ENCODE data around the gene RADIL. TPM values are rescaled to one million over a fixed set of nuclear protein-coding genes. Genes with fewer than 3 reads are reported as not detected.
A peak's percentile ranks its signal among the peaks of the same experiment; 100 is the strongest.

RADIL gene
- total and polyA plus RNA-seq, 3 experiments from 2014 or later = 0.04 to 0.20 TPM; not detected in 1

GRCh38 chr7:4834601-4835397 is 48.7 kb downstream of the RADIL start:
- Histone ChIP-seq H3K9me3 (ENCODE audit: low read length) (no peaks in the 10 kb centered on the region), H3K27me3 (ENCODE audit: insufficient read depth, low read length, poor library complexity, severe bottlenecking) (no peaks in the 10 kb centered on the region), H3K4me1 (ENCODE audit: insufficient read depth, low read length) (no peaks in the 10 kb centered on the region), H3K4me3 (ENCODE audit: low read length) (no peak overlapping the region), H3K27ac (ENCODE audit: low read depth, low read length) (no peak overlapping the region), H3K36me3 (ENCODE audit: insufficient read depth, low read length) (no peaks in the 10 kb centered on the region)
- Mint-ChIP-seq H3K4me1 (peaks cover 0 to 6% (median 4%) of the 10 kb centered on the region in 3 donors), H3K4me3 (no peak overlapping the region), H3K36me3 (no peaks in the 10 kb centered on the region), H3K27ac (no peak overlapping the region), H3K9me3 (no peaks in the 10 kb centered on the region), H3K27me3 (no peaks in the 10 kb centered on the region)
- DNase-seq = no peak
- ChIA-PET CTCF (interaction anchor here (1.1 kb wide), 1 partner anchor 616 kb away, joined by 3 read pairs; no protein-coding TSS in a partner anchor), POLR2A (no interaction called here)

- Histone ChIP-seq H3K4me1 (ENCODE audit: insufficient read depth, low read length) (no peaks in the 10 kb centered on the region), H3K27ac (ENCODE audit: low read depth, low read length) (no peak overlapping the region), H3K4me3 (ENCODE audit: low read length) (no peak overlapping the region), H3K9me3 (ENCODE audit: low read length) (no peaks in the 10 kb centered on the region), H3K36me3 (ENCODE audit: insufficient read depth, low read length) (no peaks in the 10 kb centered on the region), H3K27me3 (ENCODE audit: insufficient read depth, low read length, poor library complexity, severe bottlenecking) (no peaks in the 10 kb centered on the region)
- ChIA-PET CTCF (interaction anchor here (1.1 kb wide), 1 partner anchor 617 kb away, joined by 3 read pairs; no protein-coding TSS in a partner anchor), POLR2A (no interaction called here)
- Mint-ChIP-seq H3K4me1 (peaks cover 0 to 6% (median 4%) of the 10 kb centered on the region in 3 donors), H3K36me3 (no peaks in the 10 kb centered on the region), H3K9me3 (no peaks in the 10 kb centered on the region), H3K27me3 (no peaks in the 10 kb centered on the region), H3K4me3 (no peak overlapping the region), H3K27ac (no peak overlapping the region)
- DNase-seq = no peak
Measured at GRCh38 chr7:4833691-4834600, 49.6 kb downstream of the RADIL start.

GRCh38 chr7:4833176-4833575 is 50.3 kb downstream of the RADIL start:
- Mint-ChIP-seq H3K27me3 (peaks cover 0 to 1% of the 10 kb centered on the region in 2 donors), H3K9me3 (no peaks in the 10 kb centered on the region), H3K4me1 (peaks cover 0 to 6% (median 4%) of the 10 kb centered on the region in 3 donors), H3K4me3 (no peak overlapping the region), H3K27ac (no peak overlapping the region), H3K36me3 (no peaks in the 10 kb centered on the region)
- Histone ChIP-seq H3K36me3 (ENCODE audit: insufficient read depth, low read length) (no peaks in the 10 kb centered on the region), H3K27me3 (ENCODE audit: insufficient read depth, low read length, poor library complexity, severe bottlenecking) (no peaks in the 10 kb centered on the region), H3K9me3 (ENCODE audit: low read length) (no peaks in the 10 kb centered on the region), H3K27ac (ENCODE audit: low read depth, low read length) (no peak overlapping the region), H3K4me1 (ENCODE audit: insufficient read depth, low read length) (no peaks in the 10 kb centered on the region), H3K4me3 (ENCODE audit: low read length) (no peak overlapping the region)
- ChIA-PET CTCF (no interaction called here), POLR2A (no interaction called here)
- no peak for DNase-seq

GRCh38 chr7:4832711-4833110 is 50.8 kb downstream of the RADIL start:
- H3K9me3 ChIP-seq (ENCODE audit: low read length) = no peaks in the 10 kb centered on the region
- no peaks in the 10 kb centered on the region for H3K4me1 ChIP-seq (ENCODE audit: insufficient read depth, low read length)
- H3K27ac ChIP-seq (ENCODE audit: low read depth, low read length) = no peak overlapping the region
- no peaks in the 10 kb centered on the region for H3K36me3 Mint-ChIP-seq
- H3K27me3 ChIP-seq (ENCODE audit: insufficient read depth, low read length, poor library complexity, severe bottlenecking) = no peaks in the 10 kb centered on the region
- H3K4me1 Mint-ChIP-seq = peaks cover 0 to 6% (median 4%) of the 10 kb centered on the region in 3 donors
- DNase-seq = no peak
- H3K4me3 ChIP-seq (ENCODE audit: low read length) = no peak overlapping the region
- ChIA-PET POLR2A (no interaction called here), CTCF (interaction anchor here (5.6 kb wide), 1 partner anchor 253 kb away, joined by 27 read pairs; no protein-coding TSS in a partner anchor)
- peaks cover 0 to 1% of the 10 kb centered on the region in 2 donors for H3K27me3 Mint-ChIP-seq
- peak overlapping the region in 1 of 8 donors; percentile 76 for H3K27ac Mint-ChIP-seq
- no peaks in the 10 kb centered on the region for H3K36me3 ChIP-seq (ENCODE audit: insufficient read depth, low read length)
- H3K9me3 Mint-ChIP-seq = no peaks in the 10 kb centered on the region
- H3K4me3 Mint-ChIP-seq = no peak overlapping the region

- Histone ChIP-seq H3K36me3 (ENCODE audit: insufficient read depth, low read length) (no peaks in the 10 kb centered on the region), H3K4me1 (ENCODE audit: insufficient read depth, low read length) (no peaks in the 10 kb centered on the region), H3K27ac (ENCODE audit: low read depth, low read length) (no peak overlapping the region), H3K27me3 (ENCODE audit: insufficient read depth, low read length, poor library complexity, severe bottlenecking) (no peaks in the 10 kb centered on the region), H3K9me3 (ENCODE audit: low read length) (no peaks in the 10 kb centered on the region), H3K4me3 (ENCODE audit: low read length) (no peak overlapping the region)
- H3K4me3 Mint-ChIP-seq = no peak overlapping the region
- ChIA-PET POLR2A (no interaction called here), CTCF (interaction anchor here (5.6 kb wide), 1 partner anchor 253 kb away, joined by 27 read pairs; no protein-coding TSS in a partner anchor)
- peaks cover 0 to 1% of the 10 kb centered on the region in 2 donors for H3K27me3 Mint-ChIP-seq
- no peak for DNase-seq
- H3K36me3 Mint-ChIP-seq = no peaks in the 10 kb centered on the region
- H3K27ac Mint-ChIP-seq = no peak overlapping the region
- no peaks in the 10 kb centered on the region for H3K9me3 Mint-ChIP-seq
- peaks cover 0 to 6% (median 4%) of the 10 kb centered on the region in 3 donors for H3K4me1 Mint-ChIP-seq
Measured at GRCh38 chr7:4831723-4832495, 51.6 kb downstream of the RADIL start.

- H3K27ac Mint-ChIP-seq = no peak overlapping the region
- peak; percentile 10 to 63 (median 29) for DNase-seq
- Histone ChIP-seq H3K9me3 (ENCODE audit: low read length) (no peaks in the 10 kb centered on the region), H3K4me3 (ENCODE audit: low read length) (no peak overlapping the region), H3K36me3 (ENCODE audit: insufficient read depth, low read length) (no peaks in the 10 kb centered on the region), H3K27me3 (ENCODE audit: insufficient read depth, low read length, poor library complexity, severe bottlenecking) (no peaks in the 10 kb centered on the region), H3K4me1 (ENCODE audit: insufficient read depth, low read length) (no peaks in the 10 kb centered on the region), H3K27ac (ENCODE audit: low read depth, low read length) (no peak overlapping the region)
- H3K36me3 Mint-ChIP-seq = no peaks in the 10 kb centered on the region
- POLR2A ChIA-PET = no interaction called here
- H3K4me3 Mint-ChIP-seq = no peak overlapping the region
- H3K9me3 Mint-ChIP-seq = no peaks in the 10 kb centered on the region
- CTCF ChIA-PET = interaction anchor here (5.6 kb wide), 1 partner anchor 255 kb away, joined by 27 read pairs; no protein-coding TSS in a partner anchor
- peaks cover 0 to 6% (median 4%) of the 10 kb centered on the region in 3 donors for H3K4me1 Mint-ChIP-seq
- peaks cover 3% of the 10 kb centered on the region in 2 donors for H3K27me3 Mint-ChIP-seq
Measured at GRCh38 chr7:4830176-4830575, 53.3 kb downstream of the RADIL start.

- peaks cover 3% of the 10 kb centered on the region in 2 donors for H3K27me3 Mint-ChIP-seq
- Histone ChIP-seq H3K36me3 (ENCODE audit: insufficient read depth, low read length) (no peaks in the 10 kb centered on the region), H3K27ac (ENCODE audit: low read depth, low read length) (no peak overlapping the region), H3K4me1 (ENCODE audit: insufficient read depth, low read length) (no peaks in the 10 kb centered on the region), H3K9me3 (ENCODE audit: low read length) (no peaks in the 10 kb centered on the region), H3K4me3 (ENCODE audit: low read length) (no peak overlapping the region), H3K27me3 (ENCODE audit: insufficient read depth, low read length, poor library complexity, severe bottlenecking) (no peaks in the 10 kb centered on the region)
- no peaks in the 10 kb centered on the region for H3K36me3 Mint-ChIP-seq
- ChIA-PET CTCF (interaction anchor here (5.6 kb wide), 1 partner anchor 256 kb away, joined by 27 read pairs; no protein-coding TSS in a partner anchor), POLR2A (no interaction called here)
- peaks cover 0 to 6% (median 4%) of the 10 kb centered on the region in 3 donors for H3K4me1 Mint-ChIP-seq
- no peaks in the 10 kb centered on the region for H3K9me3 Mint-ChIP-seq
- DNase-seq = no peak
- H3K4me3 Mint-ChIP-seq = no peak overlapping the region
- no peak overlapping the region for H3K27ac Mint-ChIP-seq
Measured at GRCh38 chr7:4828720-4829383, 54.7 kb downstream of the RADIL start.

Data from CD8-positive, alpha-beta memory T cell (primary cell).